HCT116 (cell line): ENCODE results near the gene CLEC16A. TPM values are rescaled to one million over a fixed set of nuclear protein-coding genes. Genes with fewer than 3 reads are reported as not detected.

ENCODE experiments used
- ATAC-seq: fragments of 200-7000 bp; cut with Tn5 transposase; 2 replicates; pipeline ENCODE4 v1.9.1; 2020; ENCODE audit warnings: mild to moderate bottlenecking, moderate library complexity
- BruUV-seq: library from RNA; stranded (reverse); fragments of 400-500 nt; replicated peaks from 2 replicates; lab custom pipeline; 2021; lab: Mats Ljungman, UMichigan
- CTCF ChIA-PET: fragments of 300-600 bp; sonication (Branson Sonifier 250); formaldehyde crosslinking; loops from one replicate; lab custom pipeline; 2021; ENCODE audit warnings: antibody characterized with exemption; lab: Charles Lee
- POLR2A ChIA-PET: fragments of 300-600, 350-600 bp; sonication (Branson Sonifier 250); formaldehyde crosslinking; loops from one replicate; lab custom pipeline; 2021; ENCODE audit warnings: antibody characterized with exemption; lab: Charles Lee
- RAD21 ChIA-PET, 2 experiments: fragments of 300-600 bp; sonication (Branson Sonifier 250); formaldehyde crosslinking; loops; one replicate each; lab custom pipeline; 2023; ENCODE audit warnings: low total read pairs in 2 of 2; ENCODE audit not compliant: uncharacterized antibody in 2 of 2, unreplicated experiment in 2 of 2, low non-redundant PET in 1 of 2; lab: Charles Lee
- DNase-seq: peaks from one replicate; pipeline ENCODE4 v3.0.0-alpha.2; 2010; ENCODE audit warnings: low read depth, low spot score
- H2AFZ ChIP-seq: fragments of 200-600 bp; shearing (Covaris generic), sonication (generic); 2 replicates; pipeline ENCODE4 v1.6.1; 2017; ENCODE audit warnings: low read depth, mixed run types, mixed read lengths, antibody characterized with exemption, low read length; ENCODE audit not compliant: poor library complexity, severe bottlenecking
- H3K27ac ChIP-seq: 2 replicates; pipeline ENCODE4 v1.5.1; 2012; ENCODE audit warnings: low read depth, low read length
- H3K27me3 ChIP-seq: fragments of 200-600 bp; sonication (generic); 2 replicates; pipeline ENCODE4 v1.6.1; 2016; ENCODE audit warnings: mixed run types, low read length, mixed read lengths; ENCODE audit not compliant: insufficient read depth
- H3K36me3 ChIP-seq, 2 experiments: fragments of 200-500 bp in 1 of 2; fragments of 200-600 bp in 1 of 2; sonication (Bioruptor generic) in 1 of 2; sonication (generic) in 1 of 2; 2 replicates each; pipeline versions ENCODE4 v1.5.1 to v1.6.1; 2014 to 2016; ENCODE audit warnings: low read length in 2 of 2, inconsistent platforms in 1 of 2, mixed read lengths in 1 of 2, mixed run types in 1 of 2; ENCODE audit not compliant: insufficient read depth in 2 of 2, control insufficient read depth in 1 of 2
- H3K4me1 ChIP-seq, 2 experiments: fragments of 200-600 bp in 1 of 2; sonication (generic) in 1 of 2; 2 replicates each; pipeline versions ENCODE4 v1.5.1 to v1.6.1; 2012 to 2017; ENCODE audit warnings: low read length in 2 of 2, inconsistent platforms in 1 of 2, mild to moderate bottlenecking in 1 of 2, mixed read lengths in 1 of 2, mixed run types in 1 of 2, moderate library complexity in 1 of 2; ENCODE audit not compliant: insufficient read depth in 2 of 2, control insufficient read depth in 1 of 2
- H3K4me2 ChIP-seq: fragments of 200-600 bp; sonication (generic); 2 replicates; pipeline ENCODE4 v1.6.1; 2017; ENCODE audit warnings: mixed run types, low read length, mixed read lengths
- H3K4me3 ChIP-seq, 2 experiments: fragments of 200-600 bp in 1 of 2; sonication (generic) in 1 of 2; replicated peaks in 1 of 2; 2 replicates each; pipeline ENCODE4 v1.5.1; 2011 to 2016; ENCODE audit warnings: low read length in 2 of 2, control low read depth in 1 of 2, low read depth in 1 of 2, mild to moderate bottlenecking in 1 of 2, mixed read lengths in 1 of 2, mixed run types in 1 of 2
- H3K79me2 ChIP-seq: fragments of 200-600 bp; sonication (generic); 2 replicates; pipeline ENCODE4 v1.6.1; 2017; ENCODE audit warnings: mild to moderate bottlenecking, mixed run types, low read length, moderate library complexity, mixed read lengths; ENCODE audit not compliant: insufficient read depth
- H3K9ac ChIP-seq: fragments of 200-600 bp; sonication (generic); 2 replicates; pipeline ENCODE4 v1.6.1; 2016; ENCODE audit warnings: low read length, mixed read lengths
- H3K9me2 ChIP-seq: fragments of 200-600 bp; sonication (generic), shearing (Covaris generic); 2 replicates; pipeline ENCODE4 v1.6.1; 2017; ENCODE audit warnings: mixed run types, mild to moderate bottlenecking, moderate library complexity; ENCODE audit not compliant: insufficient read depth
- H3K9me3 ChIP-seq, 2 experiments: fragments of 200-500 bp in 1 of 2; fragments of 200-600 bp in 1 of 2; sonication (Bioruptor generic) in 1 of 2; sonication (generic) in 1 of 2; 2 replicates each; pipeline ENCODE4 v1.6.1; 2014 to 2017; ENCODE audit warnings: low read length in 2 of 2, mixed read lengths in 2 of 2, inconsistent platforms in 1 of 2, low read depth in 1 of 2, mild to moderate bottlenecking in 1 of 2, mixed run types in 1 of 2, moderate library complexity in 1 of 2; ENCODE audit not compliant: control insufficient read depth in 1 of 2, insufficient read depth in 1 of 2
- H4K20me1 ChIP-seq: fragments of 200-600 bp; sonication (generic), shearing (Covaris generic); 2 replicates; pipeline ENCODE4 v1.6.1; 2017; ENCODE audit warnings: mixed run types, mild to moderate bottlenecking, moderate library complexity; ENCODE audit not compliant: insufficient read depth
- ATF3 ChIP-seq: IDR thresholded peaks from 2 replicates; pipeline ENCODE4 v1.6.1; 2012
- CEBPB ChIP-seq: IDR thresholded peaks from 2 replicates; pipeline ENCODE4 v1.6.1; 2012; ENCODE audit warnings: low read depth
- EGR1 ChIP-seq: IDR thresholded peaks from 2 replicates; pipeline ENCODE4 v1.6.1; 2012; ENCODE audit warnings: low read depth
- FOSL1 ChIP-seq: IDR thresholded peaks from 2 replicates; pipeline ENCODE4 v1.6.1; 2012; ENCODE audit warnings: low read depth
- MAX ChIP-seq: IDR thresholded peaks from 2 replicates; pipeline ENCODE4 v1.6.1; 2012
- POLR2A ChIP-seq: IDR thresholded peaks from 2 replicates; pipeline ENCODE4 v1.7.0; 2011; ENCODE audit warnings: borderline replicate concordance; ENCODE audit not compliant: insufficient read depth, insufficient read length; ENCODE audit errors: extremely low read depth
- POLR2AphosphoS5 ChIP-seq: IDR thresholded peaks from 2 replicates; pipeline ENCODE4 v1.6.1; 2011; ENCODE audit warnings: mild to moderate bottlenecking, low read depth, low read length, moderate library complexity
- RAD21 ChIP-seq: IDR thresholded peaks from 2 replicates; pipeline ENCODE4 v1.6.1; 2012; ENCODE audit warnings: low read depth, mild to moderate bottlenecking
- REST ChIP-seq: IDR thresholded peaks from 2 replicates; pipeline ENCODE4 v1.6.1; 2012; ENCODE audit warnings: low read depth
- SP1 ChIP-seq: IDR thresholded peaks from 2 replicates; pipeline ENCODE4 v1.6.1; 2012; ENCODE audit warnings: low read depth
- SRF ChIP-seq: IDR thresholded peaks from 2 replicates; pipeline ENCODE4 v1.6.1; 2012; ENCODE audit warnings: low read depth
- TCF7L2 ChIP-seq: IDR thresholded peaks from 2 replicates; pipeline ENCODE4 v1.7.0; 2011; ENCODE audit warnings: borderline replicate concordance, inconsistent platforms; ENCODE audit not compliant: insufficient read depth, insufficient read length; ENCODE audit errors: extremely low read depth
- YY1 ChIP-seq: IDR thresholded peaks from 2 replicates; pipeline ENCODE4 v1.6.1; 2011; ENCODE audit warnings: low read length, low read depth, moderate library complexity, mild to moderate bottlenecking; ENCODE audit not compliant: insufficient replicate concordance; ENCODE audit errors: extremely low read depth
- ZFX ChIP-seq: fragments of 450-650 bp; IDR thresholded peaks from 2 replicates; pipeline ENCODE4 v1.6.1; 2017
- ZNF274 ChIP-seq: fragments of 200-500 bp; sonication (Bioruptor generic); IDR thresholded peaks from 2 replicates; pipeline ENCODE4 v1.6.1; 2014; ENCODE audit warnings: mild to moderate bottlenecking, low read depth, low read length, inconsistent platforms
- intact Hi-C: fragments of 100-400 bp; cut with micrococcal nuclease; formaldehyde crosslinking; loops from 2 replicates; pipeline ENCODE4 v1.10.0; 2022
- total RNA-seq: library from RNA; stranded (reverse); gene quantifications from one replicate; pipeline ENCODE4 v1.2.1, GENCODE V29; 2021; ENCODE audit not compliant: unreplicated experiment
- TF ChIP-seq, protein P1 (sequence below), 3 experiments: fragments of 200-600 bp in 1 of 3; sonication (generic) in 1 of 3; IDR thresholded peaks in 2 of 3; conservative IDR thresholded peaks in 1 of 3; 2 replicates each; pipeline ENCODE4 v1.5.1; 2012 to 2017; ENCODE audit warnings: low read depth in 2 of 3, low read length in 2 of 3, antibody characterized with exemption in 1 of 3, borderline replicate concordance in 1 of 3, control low read depth in 1 of 3, mild to moderate bottlenecking in 1 of 3, mixed read lengths in 1 of 3, mixed run types in 1 of 3, moderate library complexity in 1 of 3; ENCODE audit not compliant: insufficient read depth in 1 of 3
- TF ChIP-seq, protein P2 (sequence below): IDR thresholded peaks from 2 replicates; pipeline ENCODE4 v1.6.1; 2011; ENCODE audit warnings: mild to moderate bottlenecking, low read length, moderate library complexity; ENCODE audit not compliant: insufficient replicate concordance; ENCODE audit errors: extremely low read depth

Gene CLEC16A
- total RNA-seq, 1 experiment from 2014 or later, result 18.0 TPM

DNA sequence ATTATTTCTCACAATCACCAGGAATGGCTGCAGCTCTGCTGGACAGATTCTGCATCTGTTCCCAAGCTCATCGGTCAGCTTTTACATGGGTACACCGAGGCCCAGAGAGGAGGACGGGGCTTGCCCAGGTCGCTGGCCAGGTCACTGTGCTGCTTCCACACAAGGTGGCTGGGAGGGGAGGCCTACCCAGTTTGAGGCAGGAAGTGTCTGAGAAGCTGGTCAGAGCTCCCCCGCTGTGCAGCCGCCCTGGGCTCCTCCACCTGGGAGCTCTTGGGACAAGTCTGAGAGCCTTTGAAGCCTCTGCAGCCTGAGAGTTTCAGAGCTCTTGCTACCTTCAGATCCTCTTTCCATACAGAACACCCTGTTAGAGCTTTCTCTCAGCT lies 143.3 kb downstream of the CLEC16A start:
- no peaks in the 10 kb centered on the region for H3K27me3 ChIP-seq
- H3K4me3 ChIP-seq, result no peak overlapping the region
- H4K20me1 ChIP-seq, result no peaks in the 10 kb centered on the region
- CTCF ChIA-PET, result interaction anchor here (0.6 kb wide), 1 partner anchor 14 kb away, joined by 3 read pairs; no protein-coding TSS in a partner anchor
- no peaks in the 10 kb centered on the region for H3K9me3 ChIP-seq
- TF ChIP-seq ZFX, result no peak
- no peak for TF ChIP-seq FOSL1
- TF ChIP-seq RAD21, result no peak
- TF ChIP-seq CEBPB, result no peak
- TF ChIP-seq POLR2A, result no peak
- TF ChIP-seq YY1, result no peak
- TF ChIP-seq, protein P1, sequence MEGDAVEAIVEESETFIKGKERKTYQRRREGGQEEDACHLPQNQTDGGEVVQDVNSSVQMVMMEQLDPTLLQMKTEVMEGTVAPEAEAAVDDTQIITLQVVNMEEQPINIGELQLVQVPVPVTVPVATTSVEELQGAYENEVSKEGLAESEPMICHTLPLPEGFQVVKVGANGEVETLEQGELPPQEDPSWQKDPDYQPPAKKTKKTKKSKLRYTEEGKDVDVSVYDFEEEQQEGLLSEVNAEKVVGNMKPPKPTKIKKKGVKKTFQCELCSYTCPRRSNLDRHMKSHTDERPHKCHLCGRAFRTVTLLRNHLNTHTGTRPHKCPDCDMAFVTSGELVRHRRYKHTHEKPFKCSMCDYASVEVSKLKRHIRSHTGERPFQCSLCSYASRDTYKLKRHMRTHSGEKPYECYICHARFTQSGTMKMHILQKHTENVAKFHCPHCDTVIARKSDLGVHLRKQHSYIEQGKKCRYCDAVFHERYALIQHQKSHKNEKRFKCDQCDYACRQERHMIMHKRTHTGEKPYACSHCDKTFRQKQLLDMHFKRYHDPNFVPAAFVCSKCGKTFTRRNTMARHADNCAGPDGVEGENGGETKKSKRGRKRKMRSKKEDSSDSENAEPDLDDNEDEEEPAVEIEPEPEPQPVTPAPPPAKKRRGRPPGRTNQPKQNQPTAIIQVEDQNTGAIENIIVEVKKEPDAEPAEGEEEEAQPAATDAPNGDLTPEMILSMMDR (IDR thresholded peaks at IDR 0.05 in 2 of 3, conservative IDR thresholded peaks at IDR 0.05 in 1 of 3; ENCODE audit: borderline replicate concordance in 1 of 3, insufficient read depth in 1 of 3, low read depth in 2 of 3, low read length in 2 of 3), result no peak
- TF ChIP-seq POLR2AphosphoS5, result no peak
- TF ChIP-seq, protein P2, sequence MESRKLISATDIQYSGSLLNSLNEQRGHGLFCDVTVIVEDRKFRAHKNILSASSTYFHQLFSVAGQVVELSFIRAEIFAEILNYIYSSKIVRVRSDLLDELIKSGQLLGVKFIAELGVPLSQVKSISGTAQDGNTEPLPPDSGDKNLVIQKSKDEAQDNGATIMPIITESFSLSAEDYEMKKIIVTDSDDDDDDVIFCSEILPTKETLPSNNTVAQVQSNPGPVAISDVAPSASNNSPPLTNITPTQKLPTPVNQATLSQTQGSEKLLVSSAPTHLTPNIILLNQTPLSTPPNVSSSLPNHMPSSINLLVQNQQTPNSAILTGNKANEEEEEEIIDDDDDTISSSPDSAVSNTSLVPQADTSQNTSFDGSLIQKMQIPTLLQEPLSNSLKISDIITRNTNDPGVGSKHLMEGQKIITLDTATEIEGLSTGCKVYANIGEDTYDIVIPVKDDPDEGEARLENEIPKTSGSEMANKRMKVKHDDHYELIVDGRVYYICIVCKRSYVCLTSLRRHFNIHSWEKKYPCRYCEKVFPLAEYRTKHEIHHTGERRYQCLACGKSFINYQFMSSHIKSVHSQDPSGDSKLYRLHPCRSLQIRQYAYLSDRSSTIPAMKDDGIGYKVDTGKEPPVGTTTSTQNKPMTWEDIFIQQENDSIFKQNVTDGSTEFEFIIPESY, result no peak
- TF ChIP-seq EGR1, result no peak
- TF ChIP-seq MAX, result no peak; the same call in 1 of the 2 replicates
- TF ChIP-seq SP1, result no peak
- no peak for TF ChIP-seq REST
- TF ChIP-seq TCF7L2, result no peak
- TF ChIP-seq SRF, result no peak
- TF ChIP-seq ATF3, result no peak
- TF ChIP-seq ZNF274, result no peak
- RAD21 ChIA-PET, result interaction anchor here (1.1 to 1.5 kb wide), 2 partner anchors 45 to 168 kb away, joined by 4 to 5 read pairs; partner anchors contain the start of gene SOCS1 (in 1 of the 2)
- no peaks in the 10 kb centered on the region for H3K9me2 ChIP-seq
- ATAC-seq (peak; percentile 47), DNase-seq (no peak)
- peak overlapping the region; percentile 54 for H3K4me2 ChIP-seq
- peaks cover 79 to 98% of the 10 kb centered on the region in 2 experiments for H3K4me1 ChIP-seq
- H3K79me2 ChIP-seq, result no peaks in the 10 kb centered on the region
- no TSS peak for BruUV-seq
- peak overlapping the region; percentile 59 for H3K27ac ChIP-seq
- H2AFZ ChIP-seq, result no peak overlapping the region
- peak overlapping the region; percentile 28 for H3K9ac ChIP-seq
- POLR2A ChIA-PET, result interaction anchor here (1.4 to 2.0 kb wide), 2 partner anchors 9 to 167 kb away, joined by 4 to 15 read pairs; partner anchors contain the start of gene SOCS1
- no peaks in the 10 kb centered on the region for H3K36me3 ChIP-seq
- intact Hi-C loops, result no loop called here
